HG03520 (cell line): ENCODE results near the gene RPP21.
"Not testable (repeated sequence)": the region's sequence is repeated elsewhere in the genome, so short reads cannot be mapped to it uniquely, and the experiment has no call there.

Source experiments
- ATAC-seq: cut with Tn5 transposase; IDR thresholded peaks from one replicate; pipeline ENCODE4 v1.9.1; 2021; ENCODE audit warnings: mild to moderate bottlenecking, moderate library complexity; ENCODE audit not compliant: unreplicated experiment

Gene RPP21

GRCh38 chr6:30369280-30369679 lies 24.3 kb downstream of the RPP21 start:
- ATAC-seq, result not testable (repeated sequence)

DNA sequence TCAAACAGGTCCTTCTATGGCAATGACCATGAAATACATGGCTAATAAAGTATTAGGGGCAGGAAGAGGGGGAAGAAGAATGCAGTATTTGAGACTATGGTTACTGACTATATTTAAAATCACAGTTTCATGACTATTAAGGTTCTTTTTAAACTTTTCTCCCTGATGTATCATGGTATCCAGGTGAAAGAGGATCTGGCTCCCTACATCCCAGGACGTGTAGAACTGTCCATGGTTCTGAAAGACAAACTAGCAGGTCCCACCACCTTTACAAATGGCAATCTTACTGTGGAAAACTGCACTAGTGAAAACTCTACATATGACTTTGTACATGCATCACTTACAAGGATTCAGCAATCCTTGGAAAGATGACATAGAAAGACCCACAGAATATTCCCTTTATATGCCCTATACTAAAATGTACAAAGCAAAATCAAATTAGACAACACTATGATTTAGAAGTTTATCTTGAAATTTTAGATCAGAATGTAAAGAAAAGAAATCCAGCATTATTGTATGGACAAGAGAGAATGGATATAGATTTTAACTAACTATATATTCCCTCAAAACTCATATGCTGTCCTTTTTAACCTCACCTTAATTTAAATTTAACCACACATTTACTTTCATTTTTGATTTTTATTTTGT lies 33.5 kb downstream of the RPP21 start:
- no peak for ATAC-seq

DNA sequence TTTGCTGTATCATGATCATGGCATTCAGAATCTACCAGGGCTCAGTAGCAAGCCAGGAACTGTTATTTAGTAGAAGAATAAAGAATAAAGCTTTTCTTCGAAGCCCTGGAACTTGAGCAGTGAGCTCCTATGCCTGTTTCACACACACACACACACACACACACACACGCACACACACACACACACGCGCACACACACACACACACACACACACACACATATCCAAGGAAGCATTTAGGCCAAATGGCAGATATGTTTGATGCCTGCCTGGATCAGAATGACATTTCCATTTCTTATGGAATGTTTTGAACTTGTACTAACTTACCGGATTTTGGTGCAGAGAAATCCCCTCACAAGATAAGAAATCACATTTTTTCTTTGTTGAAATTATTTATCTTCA lies 35.5 kb downstream of the RPP21 start:
- no peak for ATAC-seq

DNA sequence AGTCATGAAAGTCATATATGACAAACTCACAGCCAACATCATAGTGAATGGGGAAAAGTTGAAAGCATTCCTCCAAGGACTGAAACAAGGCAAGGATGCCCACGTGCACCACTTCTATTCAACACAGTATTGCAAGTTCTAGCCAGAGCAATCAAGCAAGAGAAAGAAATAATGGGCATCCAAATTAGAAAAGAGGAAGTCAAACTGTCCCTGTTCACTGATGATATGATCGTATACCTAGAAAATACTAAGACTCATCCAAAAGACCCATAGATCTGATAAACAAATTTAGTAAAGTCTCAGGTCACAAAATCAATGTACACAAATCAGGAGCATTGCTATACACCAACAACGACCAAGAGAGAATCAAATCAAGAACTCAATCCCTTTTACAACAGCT lies 41.2 kb downstream of the RPP21 start:
- no peak for ATAC-seq

- no peak for ATAC-seq
Measured at GRCh38 chr6:30391240-30391639, 46.3 kb downstream of the RPP21 start.

DNA sequence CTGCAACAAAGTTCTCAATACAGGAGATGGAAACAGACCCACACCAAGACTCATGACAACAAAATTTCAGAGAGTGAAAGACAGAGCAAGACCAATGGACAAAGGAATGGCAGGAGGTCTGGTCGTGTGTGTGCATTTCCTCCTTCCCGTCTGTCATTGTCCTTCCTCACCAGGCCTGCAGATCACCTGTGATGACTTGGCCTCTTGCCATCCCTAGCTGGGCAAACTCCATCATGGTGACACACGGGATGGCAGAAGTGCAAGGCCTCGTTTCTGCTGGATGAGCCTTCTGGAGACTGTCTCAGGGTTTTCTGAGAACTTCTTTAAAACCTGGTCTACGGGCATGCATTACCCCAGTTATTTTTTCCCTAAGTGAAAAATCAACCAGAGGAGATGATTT lies 49.2 kb downstream of the RPP21 start:
- no peak for ATAC-seq
